ENCODE results near the gene CACNA1C.

Gene CACNA1C

DNA sequence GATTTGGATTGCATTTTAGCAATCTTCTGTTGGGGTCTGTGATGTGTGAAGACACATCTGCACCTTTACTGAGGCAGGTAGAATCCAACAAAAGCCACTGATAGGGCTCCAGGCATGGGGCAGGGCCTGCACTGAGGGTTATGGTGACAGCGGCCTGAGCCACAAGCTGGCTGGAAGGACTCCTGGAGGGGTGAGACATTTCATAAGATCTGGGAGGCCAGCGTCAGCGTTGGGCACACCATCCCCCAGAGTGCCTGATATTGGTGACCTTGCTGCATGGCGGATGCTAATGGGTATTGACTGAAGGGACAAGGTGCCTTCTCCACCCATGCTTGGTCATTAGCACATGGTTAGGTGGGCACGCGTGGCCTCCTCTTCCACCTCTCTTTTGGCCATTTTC lies 187.6 kb downstream of the CACNA1C start:
- peaks cover 8% of the 10 kb centered on the region for H3K27me3 ChIP-seq
- H3K4me3 ChIP-seq (ENCODE audit: low read depth, low read length) = no peak overlapping the region
- DNase-seq = no peak
- no peaks in the 10 kb centered on the region for H3K36me3 ChIP-seq
- no peaks in the 10 kb centered on the region for H3K9me3 ChIP-seq
- no peaks in the 10 kb centered on the region for H3K4me1 ChIP-seq
- TF ChIP-seq, protein P1, sequence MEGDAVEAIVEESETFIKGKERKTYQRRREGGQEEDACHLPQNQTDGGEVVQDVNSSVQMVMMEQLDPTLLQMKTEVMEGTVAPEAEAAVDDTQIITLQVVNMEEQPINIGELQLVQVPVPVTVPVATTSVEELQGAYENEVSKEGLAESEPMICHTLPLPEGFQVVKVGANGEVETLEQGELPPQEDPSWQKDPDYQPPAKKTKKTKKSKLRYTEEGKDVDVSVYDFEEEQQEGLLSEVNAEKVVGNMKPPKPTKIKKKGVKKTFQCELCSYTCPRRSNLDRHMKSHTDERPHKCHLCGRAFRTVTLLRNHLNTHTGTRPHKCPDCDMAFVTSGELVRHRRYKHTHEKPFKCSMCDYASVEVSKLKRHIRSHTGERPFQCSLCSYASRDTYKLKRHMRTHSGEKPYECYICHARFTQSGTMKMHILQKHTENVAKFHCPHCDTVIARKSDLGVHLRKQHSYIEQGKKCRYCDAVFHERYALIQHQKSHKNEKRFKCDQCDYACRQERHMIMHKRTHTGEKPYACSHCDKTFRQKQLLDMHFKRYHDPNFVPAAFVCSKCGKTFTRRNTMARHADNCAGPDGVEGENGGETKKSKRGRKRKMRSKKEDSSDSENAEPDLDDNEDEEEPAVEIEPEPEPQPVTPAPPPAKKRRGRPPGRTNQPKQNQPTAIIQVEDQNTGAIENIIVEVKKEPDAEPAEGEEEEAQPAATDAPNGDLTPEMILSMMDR (IDR thresholded peaks at IDR 0.05; ENCODE audit: low read depth, low read length) = no peak

DNA sequence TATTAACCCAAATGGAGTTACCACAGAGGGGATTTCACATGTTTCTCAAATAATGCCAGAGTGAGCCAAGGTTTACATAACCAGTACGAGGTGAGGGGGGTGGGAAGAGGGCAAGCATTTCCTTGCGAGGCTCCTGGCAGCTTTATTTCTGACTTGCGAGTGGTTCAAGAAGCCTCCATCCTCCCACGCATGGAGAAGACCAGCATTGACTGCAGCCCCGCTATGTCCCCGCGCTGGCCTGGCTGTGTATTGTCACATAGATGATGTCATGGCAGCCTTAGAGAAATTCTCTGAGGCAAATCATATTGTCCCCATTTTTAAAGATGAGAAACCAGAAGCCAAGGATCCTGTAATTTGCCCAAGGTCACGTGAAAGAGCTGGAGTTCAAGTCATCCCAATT lies 188.2 kb downstream of the CACNA1C start:
- TF ChIP-seq, protein P1 (IDR thresholded peaks at IDR 0.05; ENCODE audit: low read depth, low read length) = no peak

DNA sequence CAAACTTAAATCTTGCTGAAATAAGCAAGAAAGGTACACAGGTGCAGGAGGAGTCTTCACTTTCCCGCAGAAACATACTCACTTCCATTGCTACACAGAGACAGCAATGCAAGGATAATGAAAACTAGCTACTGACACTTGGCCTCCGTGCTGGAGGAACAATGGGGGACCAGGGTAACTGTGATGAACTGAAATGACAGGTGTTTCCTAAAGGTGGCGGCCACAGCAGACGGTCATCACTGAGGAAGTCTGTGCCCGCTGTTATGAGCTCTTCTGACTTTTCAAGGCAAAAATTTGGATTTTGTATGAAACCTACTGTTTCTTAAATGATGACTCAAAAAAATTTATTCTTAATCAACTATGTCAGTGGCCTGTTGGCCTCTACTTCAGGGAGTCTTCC lies 189.4 kb downstream of the CACNA1C start:
- DNase-seq = no peak
- TF ChIP-seq, protein P1 (IDR thresholded peaks at IDR 0.05; ENCODE audit: low read depth, low read length) = no peak
- Histone ChIP-seq H3K4me1 (no peaks in the 10 kb centered on the region), H3K36me3 (no peaks in the 10 kb centered on the region), H3K9me3 (no peaks in the 10 kb centered on the region), H3K27me3 (peaks cover 6% of the 10 kb centered on the region; the same call in 1 of the 2 replicates), H3K4me3 (ENCODE audit: low read depth, low read length) (no peak overlapping the region)

More for the DNA sequence above, 188.2 kb downstream of the CACNA1C start:
- H3K27me3 ChIP-seq = peaks cover 6% of the 10 kb centered on the region
- no peak for DNase-seq
- no peaks in the 10 kb centered on the region for H3K36me3 ChIP-seq
- no peak overlapping the region for H3K4me3 ChIP-seq (ENCODE audit: low read depth, low read length)
- H3K4me1 ChIP-seq = no peaks in the 10 kb centered on the region
- no peaks in the 10 kb centered on the region for H3K9me3 ChIP-seq

DNA sequence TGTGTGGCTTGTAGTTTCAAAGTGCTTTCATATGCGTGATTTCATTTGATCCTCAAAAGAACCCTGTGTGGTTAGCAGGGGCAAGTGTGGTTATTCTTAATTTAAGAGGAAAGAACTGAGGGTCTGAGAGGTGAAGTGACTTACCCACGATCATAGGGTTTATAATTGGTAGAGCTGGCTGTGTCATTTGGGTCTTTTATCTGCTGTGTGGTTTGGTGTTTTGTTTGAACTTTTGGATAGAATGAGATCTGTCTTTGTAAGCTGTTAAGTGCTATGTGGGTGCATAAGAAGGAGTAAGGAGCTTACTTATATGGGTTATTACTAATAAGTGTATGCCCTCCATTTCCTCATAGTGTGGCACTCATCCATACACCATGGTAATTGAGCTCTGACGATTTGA lies 190.0 kb downstream of the CACNA1C start:
- H3K4me3 ChIP-seq (ENCODE audit: low read depth, low read length) = no peak overlapping the region
- H3K36me3 ChIP-seq = no peaks in the 10 kb centered on the region
- peaks cover 4% of the 10 kb centered on the region; the same call in 1 of the 2 replicates for H3K27me3 ChIP-seq
- no peak for DNase-seq
- H3K9me3 ChIP-seq = no peaks in the 10 kb centered on the region
- TF ChIP-seq, protein P1 (IDR thresholded peaks at IDR 0.05; ENCODE audit: low read depth, low read length) = no peak
- no peaks in the 10 kb centered on the region for H3K4me1 ChIP-seq

DNA sequence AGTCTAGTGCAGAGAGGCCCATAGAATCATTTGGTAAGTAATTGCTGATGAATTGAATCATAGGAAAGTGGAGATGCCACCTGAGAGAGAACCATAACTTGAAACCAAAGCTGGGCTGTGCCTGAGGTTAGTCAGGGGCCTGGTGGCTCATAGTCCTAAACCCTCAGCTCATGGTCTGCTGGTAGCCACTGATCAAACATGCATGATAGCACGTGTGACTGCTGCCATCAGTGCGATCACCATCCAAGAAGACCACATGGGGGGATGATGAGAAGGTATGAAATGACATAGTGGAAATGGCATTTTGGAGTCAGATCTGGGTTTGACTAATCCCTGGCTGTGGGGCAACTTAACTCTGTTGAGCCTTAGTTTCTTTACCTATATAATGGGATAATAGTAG lies 190.5 kb downstream of the CACNA1C start:
- Histone ChIP-seq H3K9me3 (no peaks in the 10 kb centered on the region), H3K4me1 (no peaks in the 10 kb centered on the region), H3K4me3 (ENCODE audit: low read depth, low read length) (no peak overlapping the region), H3K27me3 (peaks cover 4% of the 10 kb centered on the region; the same call in 1 of the 2 replicates), H3K36me3 (no peaks in the 10 kb centered on the region)
- TF ChIP-seq, protein P1 (IDR thresholded peaks at IDR 0.05; ENCODE audit: low read depth, low read length) = no peak
- DNase-seq = no peak

DNA sequence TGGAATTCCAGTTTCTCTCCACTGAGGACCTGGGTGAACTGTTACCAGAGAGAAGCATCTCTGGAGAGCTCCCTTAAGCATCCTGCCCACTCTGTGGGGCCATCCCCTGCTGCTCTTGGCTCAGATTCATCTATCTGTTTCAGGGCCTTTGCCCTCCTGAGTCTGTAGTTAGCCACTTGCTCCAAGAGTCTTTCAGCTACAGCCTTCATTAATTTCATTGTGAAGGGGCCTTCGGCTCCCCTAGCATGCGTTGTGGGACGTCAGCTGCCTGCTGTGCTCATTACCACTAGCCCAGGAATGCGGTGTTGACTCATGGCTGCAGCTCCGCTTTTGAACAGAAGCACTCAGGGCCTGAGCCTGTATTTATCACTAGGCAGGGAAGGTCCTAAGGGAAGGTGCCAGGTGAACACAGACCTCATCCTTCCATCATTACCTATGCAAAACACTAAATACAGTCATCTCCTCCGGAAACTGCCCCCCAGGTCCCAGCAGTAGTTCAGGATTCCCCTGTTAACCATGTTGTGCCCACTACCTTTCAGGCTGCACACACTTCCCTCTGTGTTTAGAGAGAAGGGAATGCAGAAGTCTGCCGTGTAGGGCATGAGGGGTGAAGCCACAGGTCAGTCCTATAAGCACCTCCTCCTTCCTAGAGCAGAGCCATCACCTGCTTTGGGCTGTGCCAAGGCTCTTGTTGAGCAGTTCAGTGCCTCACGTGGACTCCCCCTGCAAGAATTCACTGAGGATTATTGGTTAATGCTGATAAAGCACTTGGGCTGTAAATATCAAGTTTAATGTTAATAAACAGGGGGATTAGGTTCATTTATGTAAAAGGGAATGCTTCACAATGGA lies 191.4 kb downstream of the CACNA1C start:
- no peak for DNase-seq

More for the DNA sequence above, 191.4 kb downstream of the CACNA1C start:
- Histone ChIP-seq H3K36me3 (no peaks in the 10 kb centered on the region), H3K4me1 (no peaks in the 10 kb centered on the region), H3K9me3 (no peaks in the 10 kb centered on the region), H3K4me3 (ENCODE audit: low read depth, low read length) (no peak overlapping the region), H3K27me3 (peaks cover under 1% of the 10 kb centered on the region; the same call in 1 of the 2 replicates)
- TF ChIP-seq, protein P1 (IDR thresholded peaks at IDR 0.05; ENCODE audit: low read depth, low read length) = no peak
